Measurements from ENCODE around the gene MT1HL1. TPM values are rescaled to one million over a fixed set of nuclear protein-coding genes. Genes with fewer than 3 reads are reported as not detected.

MT1HL1 gene
- total RNA-seq, 2 experiments from 2014 or later = not detected

Other genes with a start within 250 kb of the MT1HL1 start
- 10 to 100 TPM; 55.3 to 57.6 TPM for gene MTR, start 209.1 kb downstream of the MT1HL1 start, total RNA-seq
- not detected for gene RYR2, start 37.7 kb upstream of the MT1HL1 start, total RNA-seq

Measured in activated naive CD4-positive, alpha-beta T cell treated with anti-CD3 and anti-CD28 coated beads for 36 hours (primary cell).